OCI-LY1 (cell line): ENCODE results near the gene B9D1.

Experiments used
- H2AFZ ChIP-seq: fragments of 200-600 bp; sonication (generic), shearing (Covaris generic); 2 replicates; pipeline ENCODE4 v1.6.0; 2014; ENCODE audit warnings: antibody characterized with exemption, mild to moderate bottlenecking, low read length
- H3F3A ChIP-seq: fragments of 200-600 bp; sonication (generic), shearing (Covaris generic); 2 replicates; pipeline ENCODE4 v1.6.0; 2014; ENCODE audit warnings: mild to moderate bottlenecking, antibody characterized with exemption, low read length, moderate library complexity; ENCODE audit not compliant: insufficient read depth
- H3K27ac ChIP-seq: fragments of 200-600 bp; sonication (generic); 2 replicates; pipeline ENCODE4 v1.5.1; 2014; ENCODE audit warnings: low read length, mixed run types, mild to moderate bottlenecking, low read depth; ENCODE audit not compliant: poor library complexity, severe bottlenecking
- H3K27me3 ChIP-seq: fragments of 200-600 bp; sonication (generic); 2 replicates; pipeline ENCODE4 v1.6.0; 2014; ENCODE audit warnings: antibody characterized with exemption, mild to moderate bottlenecking, low read length, moderate library complexity; ENCODE audit not compliant: insufficient read depth
- H3K36me3 ChIP-seq: fragments of 200-600 bp; sonication (generic); 2 replicates; pipeline ENCODE4 v1.6.1; 2014; ENCODE audit warnings: mild to moderate bottlenecking, antibody characterized with exemption, low read length, moderate library complexity, mixed read lengths; ENCODE audit not compliant: insufficient read depth
- H3K4me1 ChIP-seq: fragments of 200-600 bp; sonication (generic); 2 replicates; pipeline ENCODE4 v1.5.1; 2014; ENCODE audit warnings: mild to moderate bottlenecking, low read length, moderate library complexity; ENCODE audit not compliant: insufficient read depth, severe bottlenecking
- H3K4me2 ChIP-seq: fragments of 200-600 bp; sonication (generic), shearing (Covaris generic); 2 replicates; pipeline ENCODE4 v1.6.1; 2014; ENCODE audit warnings: low read length
- H3K4me3 ChIP-seq: fragments of 200-600 bp; sonication (generic); 2 replicates; pipeline ENCODE4 v1.5.1; 2014; ENCODE audit warnings: low read length, low read depth, mild to moderate bottlenecking, mixed read lengths; ENCODE audit not compliant: poor library complexity, severe bottlenecking
- H3K79me2 ChIP-seq: fragments of 200-600 bp; shearing (Covaris generic); 2 replicates; pipeline ENCODE4 v1.6.1; 2016; ENCODE audit warnings: mixed run types, low read length, mixed read lengths; ENCODE audit not compliant: insufficient read depth
- H3K9ac ChIP-seq: fragments of 200-600 bp; sonication (generic), shearing (Covaris generic); 2 replicates; pipeline ENCODE4 v1.6.1; 2014; ENCODE audit warnings: mild to moderate bottlenecking, low read length, mixed read lengths
- H3K9me2 ChIP-seq: fragments of 200-600 bp; sonication (generic), shearing (Covaris generic); 2 replicates; pipeline ENCODE4 v1.6.1; 2014; ENCODE audit warnings: low read depth, mild to moderate bottlenecking, low read length, mixed read lengths
- H3K9me3 ChIP-seq: fragments of 200-600 bp; shearing (Covaris generic); 2 replicates; pipeline ENCODE4 v1.6.1; 2014; ENCODE audit warnings: low read length, mixed read lengths
- H4K20me1 ChIP-seq: fragments of 200-600 bp; sonication (generic), shearing (Covaris generic); 2 replicates; pipeline ENCODE4 v1.6.0; 2016; ENCODE audit warnings: mild to moderate bottlenecking, low read length; ENCODE audit not compliant: insufficient read depth
- CTCF ChIP-seq: fragments of 200-600 bp; sonication (generic), shearing (Covaris generic); IDR thresholded peaks from 2 replicates; pipeline ENCODE4 v1.5.1; 2017; ENCODE audit warnings: mild to moderate bottlenecking, antibody characterized with exemption, low read length, moderate library complexity, mixed read lengths
- EZH2 ChIP-seq: fragments of 200-600 bp; sonication (generic), shearing (Covaris generic); IDR thresholded peaks from 2 replicates; pipeline ENCODE4 v1.8.0; 2017; ENCODE audit warnings: borderline replicate concordance, mixed run types, mild to moderate bottlenecking, antibody characterized with exemption, low read length, moderate library complexity, mixed read lengths

The B9D1 gene

DNA sequence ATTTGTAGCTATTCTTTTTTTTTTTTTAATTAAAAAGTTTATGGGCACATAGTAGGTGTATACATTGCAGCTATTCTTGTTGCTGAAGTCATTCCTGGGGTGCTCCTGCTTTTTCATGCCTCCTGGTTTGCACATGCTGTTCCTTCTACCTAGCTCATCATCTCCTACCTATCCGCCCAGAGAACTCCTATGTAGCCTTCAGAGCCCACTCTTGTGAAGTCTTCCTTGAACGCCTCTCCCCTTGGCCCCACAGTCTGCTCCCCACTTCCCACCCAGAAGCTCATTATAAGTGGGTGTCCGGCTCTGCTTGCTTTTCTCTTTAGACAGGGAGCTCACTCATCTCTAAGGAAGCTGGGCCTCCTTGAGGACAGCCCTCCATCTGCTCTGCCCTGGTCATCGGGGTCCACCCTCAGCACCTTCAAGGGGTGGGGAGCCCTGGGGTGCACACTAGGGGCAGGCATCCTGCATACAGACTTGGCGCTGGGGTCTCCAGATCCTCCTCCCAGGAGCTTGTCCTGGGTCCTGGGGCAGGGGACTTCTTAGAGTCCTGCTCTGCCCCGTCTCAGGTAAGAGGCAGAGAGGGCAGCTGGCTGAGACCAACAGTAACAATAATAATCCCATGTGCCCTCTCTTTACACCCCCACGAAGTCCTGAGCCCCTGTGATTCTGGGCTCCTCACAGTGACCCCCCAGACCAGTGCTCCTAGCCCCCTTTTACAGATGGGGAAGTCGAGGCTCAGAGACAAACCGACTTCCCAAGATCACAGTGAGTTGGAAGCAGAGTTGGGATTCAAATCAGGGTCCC lies 3.5 kb upstream of the B9D1 start:
- no peaks in the 10 kb centered on the region for H4K20me1 ChIP-seq
- H3K27me3 ChIP-seq, result no peaks in the 10 kb centered on the region
- H3K9ac ChIP-seq, result no peak overlapping the region
- no peaks in the 10 kb centered on the region for H3K36me3 ChIP-seq
- peaks cover 12% of the 10 kb centered on the region for H3K4me1 ChIP-seq
- no peaks in the 10 kb centered on the region for H3F3A ChIP-seq
- no peak overlapping the region for H3K4me2 ChIP-seq
- no peak overlapping the region for H3K4me3 ChIP-seq
- no peaks in the 10 kb centered on the region for H3K9me3 ChIP-seq
- H3K79me2 ChIP-seq, result no peaks in the 10 kb centered on the region
- no peaks in the 10 kb centered on the region for H3K9me2 ChIP-seq
- no peak overlapping the region for H2AFZ ChIP-seq
- no peak overlapping the region for H3K27ac ChIP-seq
- no peak for TF ChIP-seq CTCF
- no peak for TF ChIP-seq EZH2

DNA sequence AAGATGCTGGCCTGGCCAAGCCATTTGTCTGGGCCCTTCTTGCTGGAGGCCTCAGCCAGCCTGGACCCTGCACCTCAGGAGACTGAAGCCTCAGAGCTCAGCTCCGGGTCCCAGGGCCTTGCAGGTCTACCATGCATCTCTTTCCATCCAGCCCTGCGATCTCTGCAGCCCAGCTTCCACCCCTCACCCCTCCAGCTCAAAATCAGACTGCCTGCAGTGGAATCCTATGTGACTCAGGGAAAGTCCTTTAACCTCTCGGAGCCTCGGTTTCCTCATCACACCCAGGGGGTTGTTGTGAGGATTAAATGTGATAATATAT lies 2.9 kb upstream of the B9D1 start:
- Histone ChIP-seq H3K4me3 (no peak overlapping the region), H3K4me2 (no peak overlapping the region), H3K9me2 (no peaks in the 10 kb centered on the region), H3K4me1 (peaks cover 12% of the 10 kb centered on the region), H3K9ac (no peak overlapping the region), H2AFZ (no peak overlapping the region), H4K20me1 (no peaks in the 10 kb centered on the region), H3K36me3 (no peaks in the 10 kb centered on the region), H3K27me3 (no peaks in the 10 kb centered on the region), H3K79me2 (no peaks in the 10 kb centered on the region), H3F3A (no peaks in the 10 kb centered on the region), H3K27ac (no peak overlapping the region), H3K9me3 (no peaks in the 10 kb centered on the region)
- TF ChIP-seq EZH2 (no peak), CTCF (no peak)

GRCh38 chr17:19364699-19365498 lies 2.4 kb upstream of the B9D1 start:
- H2AFZ ChIP-seq, result no peak overlapping the region
- H3K4me3 ChIP-seq, result no peak overlapping the region
- no peaks in the 10 kb centered on the region for H3K9me2 ChIP-seq
- H4K20me1 ChIP-seq, result no peaks in the 10 kb centered on the region
- no peaks in the 10 kb centered on the region for H3K79me2 ChIP-seq
- no peak for TF ChIP-seq EZH2
- TF ChIP-seq CTCF, result no peak
- no peaks in the 10 kb centered on the region for H3K36me3 ChIP-seq
- no peak overlapping the region for H3K27ac ChIP-seq
- H3K4me2 ChIP-seq, result no peak overlapping the region
- H3K4me1 ChIP-seq, result peaks cover 12% of the 10 kb centered on the region
- no peak overlapping the region for H3K9ac ChIP-seq
- no peaks in the 10 kb centered on the region for H3K9me3 ChIP-seq
- H3F3A ChIP-seq, result no peaks in the 10 kb centered on the region
- H3K27me3 ChIP-seq, result no peaks in the 10 kb centered on the region; the same call in 1 of the 2 replicates
